Hematopoietic multipotent progenitor cell treated with erythropoietin and hydrocortisone succinate and interleukin-3 and kit ligand, for 15 days (in vitro differentiated cells): ENCODE results near the gene RPAP3.

ENCODE experiments used
- DNase-seq: peaks from one replicate; pipeline ENCODE4 v3.0.0-alpha.2; 2015; ENCODE audit warnings: low spot score

Gene RPAP3

DNA sequence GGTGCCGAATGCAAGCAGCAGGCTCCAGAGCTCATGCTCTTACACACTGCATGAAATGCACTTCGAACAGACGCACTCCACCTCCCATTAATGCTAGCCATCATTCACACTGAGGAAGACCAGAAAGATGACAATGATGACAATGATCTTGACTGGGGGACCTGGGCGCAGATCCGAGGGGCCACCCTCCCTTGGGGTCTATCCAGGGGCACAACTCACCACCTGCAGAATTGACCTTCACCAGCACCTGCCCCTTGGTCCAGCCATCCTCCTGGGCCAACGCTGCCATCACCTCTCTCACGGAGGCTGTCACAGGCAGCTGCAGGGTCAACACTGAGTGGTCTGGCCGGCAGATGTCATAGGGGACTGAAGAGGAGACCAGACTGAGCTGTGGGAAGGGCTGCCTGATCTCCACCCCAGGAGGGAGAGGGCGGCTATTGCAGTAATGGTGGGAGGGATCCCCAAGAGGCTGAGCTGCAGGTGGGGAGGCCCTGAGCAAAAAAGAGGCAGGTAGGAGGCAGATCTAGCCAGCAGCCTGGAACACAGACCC, 37.6 kb upstream of the RPAP3 start:
- DNase-seq: no peak

GRCh38 chr12:47742253-47742825, 36.5 kb upstream of the RPAP3 start:
- peak; percentile 81 for DNase-seq

GRCh38 chr12:47741340-47741703, 35.5 kb upstream of the RPAP3 start:
- peak; percentile 29 for DNase-seq

DNA sequence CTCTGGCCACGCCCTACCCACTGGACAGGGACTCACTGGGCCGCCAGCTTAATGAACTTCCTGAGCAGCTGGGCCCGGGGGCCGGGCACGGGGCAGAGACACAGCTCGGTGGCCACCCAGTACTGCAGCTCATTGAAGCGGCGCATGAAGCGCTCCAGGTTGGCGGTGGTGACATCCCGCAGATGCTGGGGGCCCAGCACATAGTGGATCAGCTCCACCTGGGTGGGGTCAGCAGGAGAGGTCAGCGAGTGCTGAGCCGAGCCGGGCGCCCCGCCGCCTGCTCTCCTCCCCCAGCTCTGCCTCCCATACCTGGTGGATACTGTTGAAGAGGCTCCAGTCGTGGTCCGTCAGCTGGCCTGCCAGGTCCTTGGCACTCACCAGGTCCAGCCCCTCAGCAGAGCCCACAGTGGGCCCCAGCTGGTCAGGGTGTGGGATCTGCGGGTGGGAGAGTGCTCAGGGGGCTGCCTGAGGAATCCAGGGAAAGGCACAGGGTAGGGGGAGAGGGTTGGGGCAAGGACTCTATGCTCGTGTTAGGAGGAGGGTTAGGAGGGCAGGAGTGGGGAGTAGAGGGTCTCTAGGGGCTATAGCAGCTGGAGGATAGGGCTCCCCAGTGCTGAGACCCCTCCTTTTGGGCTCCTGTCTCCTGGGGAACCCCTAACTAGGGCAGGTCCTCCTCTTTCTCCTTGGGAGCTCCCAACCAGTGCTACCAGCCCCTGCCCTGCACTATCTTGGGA, 34.9 kb upstream of the RPAP3 start:
- no peak for DNase-seq

- DNase-seq: peak; percentile 8
Measured at GRCh38 chr12:47739979-47740378, 34.1 kb upstream of the RPAP3 start.

DNA sequence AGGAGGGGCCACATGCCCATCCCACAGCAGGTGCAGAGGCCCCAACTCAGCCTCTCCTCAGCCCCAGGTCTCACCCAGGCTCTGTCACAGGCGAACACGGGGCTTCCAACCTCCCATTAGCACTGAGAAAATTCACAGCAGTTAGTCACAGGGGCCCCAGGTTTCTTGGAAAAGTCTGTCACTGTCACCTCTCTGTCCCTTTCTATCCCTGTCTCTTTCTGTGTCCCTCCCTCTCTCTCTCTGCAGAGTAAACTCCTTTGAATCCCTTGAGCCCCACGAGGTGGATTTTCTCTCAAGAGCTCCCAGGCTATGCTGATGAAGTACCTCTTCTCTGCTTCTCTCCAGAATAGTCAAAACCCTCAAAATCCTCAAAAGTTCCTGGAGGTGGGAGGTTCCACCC, 33.5 kb upstream of the RPAP3 start:
- no peak for DNase-seq

GRCh38 chr12:47737936-47738594, 32.2 kb upstream of the RPAP3 start:
- DNase-seq: no peak

GRCh38 chr12:47736877-47737676, 31.2 kb upstream of the RPAP3 start:
- DNase-seq: peak; percentile 40

GRCh38 chr12:47736216-47736615, 30.4 kb upstream of the RPAP3 start:
- no peak for DNase-seq

DNA sequence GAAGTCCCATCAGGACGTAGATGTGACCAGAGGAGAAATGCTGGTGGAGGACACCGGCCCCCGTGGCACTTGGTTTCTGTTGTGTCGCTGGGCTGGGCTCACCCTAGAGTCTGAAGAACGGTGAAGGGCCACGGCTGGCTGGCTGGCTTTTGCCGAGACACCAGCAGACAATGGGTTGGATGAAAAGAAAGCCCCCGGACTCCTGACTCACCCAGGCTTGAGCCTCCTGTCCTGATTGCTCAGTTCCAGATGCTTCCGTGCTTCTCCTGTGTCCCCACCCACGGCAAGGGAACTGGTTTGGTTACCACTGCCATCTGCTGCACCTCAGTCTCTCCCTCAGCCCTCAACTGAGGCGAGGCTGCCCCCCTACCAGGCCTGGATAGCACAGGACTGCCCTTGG, 29.8 kb upstream of the RPAP3 start:
- no peak for DNase-seq

- no peak for DNase-seq
Measured at GRCh38 chr12:47734725-47735480, 29.1 kb upstream of the RPAP3 start.

GRCh38 chr12:47733142-47733541, 27.3 kb upstream of the RPAP3 start:
- DNase-seq: no peak

DNA sequence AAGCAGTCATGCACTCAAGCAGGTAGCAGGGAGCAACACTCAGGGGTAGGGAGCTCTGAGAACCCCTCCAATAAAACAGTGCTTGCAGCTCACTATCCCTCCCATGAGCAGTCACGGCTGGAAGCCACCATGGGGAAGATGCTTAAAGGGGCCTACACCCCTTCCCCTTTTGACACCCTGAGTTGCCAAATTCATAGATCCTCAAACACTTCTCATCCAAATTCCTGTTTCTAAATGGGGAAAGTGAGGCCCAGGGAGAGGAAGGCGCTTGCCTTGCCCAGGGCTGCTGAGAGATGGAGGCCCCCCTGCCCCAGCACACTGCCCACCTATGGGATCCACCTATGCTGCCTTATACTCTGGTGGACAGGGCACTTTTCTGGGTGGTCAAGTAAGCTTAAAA, 26.7 kb upstream of the RPAP3 start:
- DNase-seq: no peak

DNA sequence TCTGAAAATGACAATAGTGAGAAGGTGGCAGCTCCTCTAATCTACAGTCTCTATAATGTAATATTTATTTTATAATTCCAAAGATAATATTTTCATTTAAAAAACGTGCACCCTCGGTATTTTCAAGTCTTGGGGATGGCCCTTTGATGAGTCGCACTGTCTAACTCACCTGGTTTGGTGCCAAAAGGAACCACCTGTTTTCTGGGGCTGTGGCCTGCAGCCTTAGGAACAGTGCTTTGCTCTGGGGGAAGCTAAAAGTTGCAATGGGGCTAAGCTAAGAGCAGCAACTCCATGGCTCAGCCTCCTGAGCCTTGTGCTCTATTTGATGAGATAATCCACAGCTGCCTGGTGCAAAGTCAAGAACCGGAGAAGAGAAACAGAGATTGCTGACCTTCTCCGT, 25.9 kb upstream of the RPAP3 start:
- DNase-seq: no peak

- no peak for DNase-seq
Measured at GRCh38 chr12:47730341-47730744, 24.5 kb upstream of the RPAP3 start.

DNA sequence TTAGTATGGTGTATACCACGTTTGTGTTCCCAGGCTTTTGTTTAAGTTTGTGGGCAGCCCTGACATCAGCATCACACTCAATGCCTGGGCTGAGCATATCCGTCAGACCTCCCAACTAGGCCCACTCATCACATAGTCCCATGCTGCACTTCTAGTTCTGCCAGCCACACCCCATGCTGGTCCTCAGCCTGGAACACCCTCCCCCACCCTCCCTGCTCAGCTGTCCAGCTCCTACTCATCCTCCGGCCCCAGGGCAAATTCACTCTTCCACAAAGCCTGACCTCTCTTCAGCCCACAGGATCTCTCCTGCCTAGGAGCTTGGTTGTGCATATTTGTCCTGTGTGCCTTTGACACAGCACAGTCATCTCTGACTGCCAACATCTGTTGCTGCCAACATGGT, 23.4 kb upstream of the RPAP3 start:
- DNase-seq: no peak

DNA sequence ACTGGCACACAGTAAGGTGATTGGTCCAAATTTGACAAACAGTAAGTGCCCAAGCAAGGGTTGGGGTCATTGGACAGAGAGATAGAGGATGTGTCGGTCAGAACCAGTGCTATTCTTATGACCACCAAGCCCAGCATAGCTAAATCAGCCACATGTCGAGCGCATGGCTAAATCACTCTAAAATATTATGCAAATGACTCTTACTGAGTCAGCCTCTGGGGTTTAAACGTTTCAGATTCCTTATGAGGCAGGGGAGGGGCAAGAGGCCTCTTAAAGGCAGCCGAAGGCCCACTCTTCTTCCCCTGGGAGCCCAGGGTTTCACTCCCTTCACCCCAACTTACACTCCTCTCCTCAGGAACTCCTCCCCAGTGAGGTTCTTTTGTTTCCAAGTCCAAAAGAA, 20.1 kb upstream of the RPAP3 start:
- no peak for DNase-seq

DNA sequence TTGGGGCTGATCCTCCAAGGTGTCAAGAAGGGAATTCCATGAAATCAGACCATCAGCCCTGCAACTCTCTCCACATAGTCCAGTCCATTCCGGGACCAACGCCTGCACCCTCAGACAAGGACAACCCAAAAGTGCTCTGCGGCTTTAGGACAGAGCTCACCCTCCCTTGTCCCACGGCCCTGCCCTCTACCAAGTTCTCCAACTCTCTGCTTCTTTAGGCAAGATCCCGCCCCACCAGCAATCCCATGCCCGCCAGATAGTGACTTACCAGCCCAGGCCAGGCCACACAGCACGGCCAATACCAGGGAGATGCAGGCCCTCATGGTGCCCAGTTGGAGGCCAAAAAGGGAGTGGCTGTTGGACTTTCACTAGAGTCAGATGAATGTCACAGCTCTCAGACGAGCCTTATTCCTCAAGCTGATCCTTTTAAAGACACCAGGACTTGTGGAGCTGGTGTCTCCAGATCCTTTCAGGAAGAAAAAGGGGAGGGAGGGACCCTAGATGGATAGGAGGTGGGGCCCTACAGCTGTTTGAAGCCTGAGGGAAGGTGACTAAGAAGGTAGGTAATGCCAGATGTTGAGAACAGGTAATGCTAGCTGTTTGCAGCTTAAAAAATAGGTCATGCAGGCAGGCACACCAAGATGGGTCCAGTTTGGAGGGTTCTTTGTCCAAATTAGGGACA, 19.4 kb upstream of the RPAP3 start, which contains the start of gene ENDOU:
ENDOU (minus strand) TSS at position 400 of the 682 bp plus-strand sequence; CDS start at position 323, 77 bp downstream.
- DNase-seq: no peak

DNA sequence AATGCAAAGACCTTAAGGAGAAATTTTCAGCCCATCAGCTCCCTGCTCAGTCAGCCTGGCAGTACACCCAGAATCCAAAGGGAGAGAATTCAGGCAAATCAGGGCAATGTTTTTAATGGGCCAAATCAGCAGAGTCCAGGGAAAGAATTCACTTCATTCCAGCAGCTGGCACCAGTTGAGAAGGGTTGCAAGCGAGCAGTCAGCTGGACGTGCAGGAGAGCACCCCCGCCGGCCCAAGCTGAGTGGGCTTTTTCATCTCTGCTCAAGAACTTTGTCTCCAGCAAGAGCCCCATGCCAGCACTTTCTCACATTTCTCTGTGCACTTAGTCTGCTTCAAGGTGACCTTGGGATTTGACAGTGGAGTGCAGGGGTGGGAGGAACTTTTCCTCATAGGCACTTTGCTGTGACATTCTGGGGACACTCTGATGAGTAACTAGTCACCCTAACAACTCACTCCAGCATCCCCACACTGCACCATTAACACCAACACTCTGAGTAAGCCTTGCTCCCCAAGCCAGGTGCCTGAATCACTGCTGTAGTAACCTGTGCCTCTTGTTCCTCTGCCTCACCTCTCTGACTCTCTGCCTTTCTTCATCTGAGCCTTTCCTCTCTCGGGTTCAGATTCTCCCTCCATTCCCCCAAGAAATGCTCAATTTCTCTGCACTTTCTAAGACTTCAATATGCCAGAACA, 17.3 kb upstream of the RPAP3 start:
- DNase-seq: no peak

DNA sequence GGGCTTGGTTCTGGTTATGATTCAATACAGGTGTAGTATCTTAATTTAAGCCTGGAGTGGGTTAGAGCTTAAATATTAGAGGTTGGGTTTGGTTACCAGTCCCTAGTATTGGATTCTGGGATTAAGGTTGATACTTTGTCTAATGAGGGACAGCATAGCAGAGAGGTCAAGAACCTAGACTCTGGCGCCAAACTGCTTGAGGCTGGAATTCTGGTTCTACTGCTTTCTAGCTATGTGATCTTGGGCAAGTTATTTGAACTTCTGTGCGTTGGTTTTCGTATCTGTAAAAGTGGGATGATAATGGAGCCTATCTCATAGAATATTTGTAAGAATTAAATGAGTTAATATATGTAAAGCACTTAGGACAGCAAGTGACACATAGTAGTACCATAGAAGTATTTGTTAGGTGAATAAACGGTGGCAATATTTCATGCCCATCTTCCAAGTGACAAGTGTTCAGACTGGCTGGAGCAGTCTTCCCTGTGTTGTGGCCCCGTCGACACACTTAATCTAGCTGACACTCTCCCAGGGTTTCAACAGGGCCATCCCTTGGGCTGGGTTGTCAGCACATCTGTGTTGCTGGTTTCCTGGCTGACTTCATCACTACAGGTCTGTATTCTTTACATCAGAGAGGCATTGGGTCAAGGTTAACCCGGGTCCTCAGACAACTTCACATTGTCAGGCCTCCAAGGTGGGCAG, 16.5 kb upstream of the RPAP3 start:
- DNase-seq: no peak
